CD4-positive, CD25-positive, alpha-beta regulatory T cell (primary cell): ENCODE measurements around the gene ADAM19. TPM values are rescaled to one million over a fixed set of nuclear protein-coding genes. Genes with fewer than 3 reads are reported as not detected.

ENCODE experiments used
- ATAC-seq, 2 donors: fragments of 150-1000 bp; cut with Tn5 transposase; one replicate each; pipeline ENCODE4 v1.10.0; 2021; ENCODE audit warnings: low read depth in 2 of 2, moderate number of reproducible peaks in 2 of 2, moderate library complexity in 1 of 2
- DNase-seq, 3 donors: peaks; one replicate each; pipeline versions ENCODE4 v3.0.0 to v3.0.0-alpha.2; 2012 to 2022; ENCODE audit warnings: mixed read lengths in 1 of 3
- H3K27ac ChIP-seq: one replicate; pipeline ENCODE4 v1.7.0; 2013; ENCODE audit warnings: mild to moderate bottlenecking, low read length; ENCODE audit not compliant: insufficient read depth, poor library complexity, severe bottlenecking
- H3K27me3 ChIP-seq: one replicate; pipeline ENCODE4 v1.7.0; 2013; ENCODE audit warnings: low read length; ENCODE audit not compliant: control insufficient read depth, insufficient read depth
- H3K36me3 ChIP-seq: one replicate; pipeline ENCODE4 v1.7.0; 2013; ENCODE audit warnings: mild to moderate bottlenecking, low read length, moderate library complexity; ENCODE audit not compliant: control insufficient read depth, insufficient read depth
- H3K4me1 ChIP-seq: 2 replicates; pipeline ENCODE4 v1.7.0; 2013; ENCODE audit warnings: mild to moderate bottlenecking, low read length; ENCODE audit not compliant: insufficient read depth, control insufficient read depth, poor library complexity, severe bottlenecking
- H3K4me3 ChIP-seq: one replicate; pipeline ENCODE4 v1.7.0; 2013; ENCODE audit warnings: low read depth, mild to moderate bottlenecking, low read length, moderate library complexity
- H3K9me3 ChIP-seq, 2 experiments: 1 replicate in 1 of 2; 2 replicates in 1 of 2; pipeline ENCODE4 v1.7.0; 2013; ENCODE audit warnings: low read length in 2 of 2, mild to moderate bottlenecking in 1 of 2, moderate library complexity in 1 of 2; ENCODE audit not compliant: control insufficient read depth in 2 of 2
- H3K27ac Mint-ChIP-seq, 3 donors: one replicate each; pipeline ENCODE4 v1.8.0; 2020 to 2022; ENCODE audit warnings: mild to moderate bottlenecking in 3 of 3, mixed read lengths in 3 of 3, moderate library complexity in 2 of 3
- H3K27me3 Mint-ChIP-seq: one replicate; pipeline ENCODE4 v1.8.0; 2022; ENCODE audit warnings: mild to moderate bottlenecking, mixed read lengths
- H3K36me3 Mint-ChIP-seq: one replicate; pipeline ENCODE4 v1.8.0; 2020; ENCODE audit warnings: mixed read lengths
- H3K4me1 Mint-ChIP-seq, 4 donors: one replicate each; pipeline ENCODE4 v1.8.0; 2020 to 2022; ENCODE audit warnings: mixed read lengths in 4 of 4, mild to moderate bottlenecking in 1 of 4
- H3K4me3 Mint-ChIP-seq, 4 donors: one replicate each; pipeline ENCODE4 v1.8.0; 2020 to 2022; ENCODE audit warnings: mild to moderate bottlenecking in 4 of 4, mixed read lengths in 4 of 4, moderate library complexity in 3 of 4
- H3K9me3 Mint-ChIP-seq, 7 donors: one replicate each; pipeline ENCODE4 v1.8.0; 2020 to 2022; ENCODE audit warnings: mixed read lengths in 7 of 7, mild to moderate bottlenecking in 3 of 7, moderate library complexity in 2 of 7
- polyA plus RNA-seq, 4 donors: library from polyadenylated mRNA; unstranded; fragments of 300-500 nt; fragmentation: Illumina TruSeq; gene quantifications; one replicate each; pipeline ENCODE4 v1.2.3, GENCODE V29; 2021
- total RNA-seq: library from RNA; stranded (reverse); gene quantifications from one replicate; pipeline ENCODE4 v1.2.3, GENCODE V29; 2022

Gene ADAM19
- total and polyA plus RNA-seq, 5 donors from 2014 or later: 5.5 to 113 (median 9.1) TPM

DNA sequence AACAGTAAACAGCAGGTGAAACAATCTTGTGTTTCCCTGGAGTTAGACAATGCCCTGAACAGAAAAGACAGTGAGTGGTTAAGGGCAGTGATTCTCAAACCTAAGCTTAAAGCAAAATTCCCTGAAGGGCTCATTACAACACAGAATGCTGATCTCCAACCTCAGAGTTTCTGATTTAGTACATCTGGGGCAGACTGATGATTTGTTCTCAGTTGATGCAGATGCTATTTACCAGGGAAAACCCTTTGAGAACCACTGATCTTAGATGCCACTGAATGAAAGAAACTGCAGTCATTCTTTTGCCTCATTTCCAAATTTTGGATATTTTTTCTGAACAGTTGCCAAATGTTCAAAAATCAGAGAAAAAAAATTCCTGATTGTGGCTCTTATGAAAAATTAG is 18.7 kb upstream of the ADAM19 start:
- no peak overlapping the region for H3K4me3 Mint-ChIP-seq
- H3K27ac ChIP-seq: no peak overlapping the region
- peaks cover 53% of the 10 kb centered on the region for H3K4me1 ChIP-seq
- H3K4me1 Mint-ChIP-seq: peaks cover 40 to 75% (median 61%) of the 10 kb centered on the region in 4 donors
- ATAC-seq (no peak), DNase-seq (no peak)
- peaks cover 6% of the 10 kb centered on the region for H3K36me3 Mint-ChIP-seq
- no peaks in the 10 kb centered on the region for H3K9me3 ChIP-seq
- H3K27me3 Mint-ChIP-seq: peaks cover 5% of the 10 kb centered on the region
- no peaks in the 10 kb centered on the region for H3K27me3 ChIP-seq
- peak overlapping the region in 2 of 3 donors; percentile 22 to 80 for H3K27ac Mint-ChIP-seq
- peaks cover 0 to 3% (median 1%) of the 10 kb centered on the region in 7 donors for H3K9me3 Mint-ChIP-seq
- H3K36me3 ChIP-seq: no peaks in the 10 kb centered on the region
- H3K4me3 ChIP-seq: no peak overlapping the region

DNA sequence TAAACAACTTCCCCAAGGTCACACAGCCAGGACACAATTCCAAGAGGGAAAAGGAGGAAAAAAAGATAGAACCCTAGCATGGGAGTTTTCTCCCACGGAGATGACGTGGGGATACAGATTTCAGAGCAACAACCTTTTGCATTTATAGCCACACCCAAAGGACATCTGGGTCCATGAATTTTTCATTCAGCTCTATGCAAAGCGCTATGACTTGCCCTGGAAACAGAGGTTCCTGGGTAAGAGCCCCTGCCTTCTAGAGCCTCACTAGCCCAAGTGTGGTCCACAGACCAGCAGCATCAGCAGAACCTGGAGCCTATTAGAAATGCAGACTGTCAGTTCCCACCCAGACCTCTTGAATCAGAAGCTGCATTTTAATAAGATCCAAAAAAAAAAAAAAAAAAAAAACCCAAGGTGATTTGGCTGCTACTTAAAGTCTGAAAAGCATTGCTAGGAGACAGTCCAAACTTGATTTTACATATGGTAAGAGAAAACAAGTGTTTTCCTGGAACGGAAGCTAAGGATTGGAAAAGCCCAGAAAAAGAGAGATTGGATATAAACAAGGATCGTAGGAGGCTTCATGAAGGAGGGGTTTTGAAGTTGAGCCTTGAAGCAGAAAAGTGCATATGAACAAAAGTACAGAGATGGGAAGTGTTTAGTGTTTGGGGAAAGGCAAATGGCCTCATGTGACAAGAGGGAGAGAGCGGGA is 17.6 kb upstream of the ADAM19 start:
- Mint-ChIP-seq H3K9me3 (peaks cover 0 to 3% (median 0%) of the 10 kb centered on the region in 7 donors), H3K27me3 (peaks cover 5% of the 10 kb centered on the region), H3K27ac (peak overlapping the region; percentile 79 to 96 (median 80)), H3K36me3 (peaks cover 6% of the 10 kb centered on the region), H3K4me1 (peaks cover 33 to 65% (median 53%) of the 10 kb centered on the region in 4 donors), H3K4me3 (peak overlapping the region; percentile 61 to 87 (median 72))
- Histone ChIP-seq H3K27me3 (no peaks in the 10 kb centered on the region), H3K36me3 (no peaks in the 10 kb centered on the region), H3K27ac (peak overlapping the region; percentile 41), H3K9me3 (no peaks in the 10 kb centered on the region), H3K4me1 (peaks cover 46% of the 10 kb centered on the region), H3K4me3 (peak overlapping the region; percentile 21)
- no peak for ATAC-seq
- DNase-seq: no peak

DNA sequence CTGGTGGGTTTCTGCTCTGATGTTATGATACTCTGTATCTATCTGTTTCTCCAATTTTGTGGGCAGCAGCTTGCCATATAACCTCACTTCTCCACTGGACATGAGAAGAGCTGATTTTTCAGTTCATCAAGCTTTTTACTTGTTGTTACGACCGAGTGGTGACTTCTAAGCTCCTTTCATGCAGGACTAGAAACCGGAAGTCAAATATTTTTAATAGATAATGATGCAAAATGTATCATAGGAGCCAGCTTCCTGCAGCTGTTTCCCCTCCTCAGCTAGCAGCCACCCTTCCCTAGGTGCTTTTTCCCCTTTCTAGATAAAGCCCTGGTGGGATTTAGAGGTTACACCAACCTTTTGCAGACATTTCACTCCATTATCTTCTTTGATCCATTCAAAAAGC is 17.0 kb upstream of the ADAM19 start:
- Histone ChIP-seq H3K9me3 (no peaks in the 10 kb centered on the region), H3K36me3 (no peaks in the 10 kb centered on the region), H3K4me1 (peaks cover 44% of the 10 kb centered on the region), H3K27ac (peak overlapping the region; percentile 41), H3K4me3 (peak overlapping the region; percentile 21), H3K27me3 (no peaks in the 10 kb centered on the region)
- Mint-ChIP-seq H3K4me3 (peak overlapping the region; percentile 59 to 80 (median 70)), H3K4me1 (peaks cover 32 to 60% (median 49%) of the 10 kb centered on the region in 4 donors), H3K27ac (peak overlapping the region; percentile 31 to 66 (median 63)), H3K9me3 (peaks cover 0 to 3% (median 0%) of the 10 kb centered on the region in 7 donors), H3K27me3 (peaks cover 5% of the 10 kb centered on the region), H3K36me3 (peaks cover 6% of the 10 kb centered on the region)
- no peak for ATAC-seq
- DNase-seq: peak in 1 of 3 donors; percentile 63

DNA sequence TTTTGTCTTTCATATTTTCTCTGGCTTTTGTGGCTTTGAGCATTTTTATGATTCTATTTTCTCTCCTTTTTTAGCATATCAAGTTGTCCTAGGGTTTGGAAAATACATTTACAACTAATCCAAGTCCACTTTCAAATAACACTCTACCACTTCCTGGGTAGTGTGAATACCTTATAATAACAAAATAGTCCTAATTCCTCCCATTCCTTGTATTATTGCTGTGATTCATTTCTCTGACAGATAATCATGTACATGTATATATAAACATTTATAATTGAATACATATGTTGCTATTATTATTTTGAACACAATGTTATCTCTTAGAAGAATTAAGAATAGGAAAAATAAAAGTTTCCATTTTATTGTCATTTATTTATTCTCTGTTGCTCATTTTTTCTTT is 14.9 kb upstream of the ADAM19 start:
- Mint-ChIP-seq H3K4me3 (peak overlapping the region in 1 of 4 donors; percentile 13), H3K36me3 (peaks cover 6% of the 10 kb centered on the region), H3K9me3 (peaks cover 0 to 4% (median 1%) of the 10 kb centered on the region in 7 donors), H3K4me1 (peaks cover 25 to 39% (median 32%) of the 10 kb centered on the region in 4 donors), H3K27me3 (peaks cover 5% of the 10 kb centered on the region), H3K27ac (peak overlapping the region in 1 of 3 donors; percentile 53)
- Histone ChIP-seq H3K36me3 (no peaks in the 10 kb centered on the region), H3K27me3 (no peaks in the 10 kb centered on the region), H3K9me3 (no peaks in the 10 kb centered on the region), H3K27ac (no peak overlapping the region), H3K4me3 (no peak overlapping the region), H3K4me1 (peaks cover 25% of the 10 kb centered on the region)
- ATAC-seq (no peak), DNase-seq (no peak)

DNA sequence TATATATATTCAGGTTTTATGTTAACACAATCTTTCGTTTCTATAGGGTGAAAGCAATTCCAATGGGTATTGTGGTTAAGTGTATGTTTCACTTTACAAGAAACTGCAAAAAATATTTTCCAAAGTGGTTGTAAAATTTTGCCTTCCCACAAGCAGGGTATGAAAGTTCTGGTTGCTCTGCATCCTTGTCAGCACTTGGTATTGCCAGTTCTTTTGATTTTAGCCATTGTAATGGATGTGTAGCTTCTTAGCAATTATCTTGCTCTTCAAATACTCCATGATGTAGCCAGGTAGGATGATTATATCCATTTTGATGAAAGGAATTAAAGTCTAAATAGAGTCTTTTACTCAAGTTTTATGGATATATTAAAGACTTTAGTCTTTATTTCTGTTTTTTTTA is 9.1 kb upstream of the ADAM19 start:
- peaks cover 0 to 2% (median under 1%) of the 10 kb centered on the region in 4 donors for H3K4me1 Mint-ChIP-seq

DNA sequence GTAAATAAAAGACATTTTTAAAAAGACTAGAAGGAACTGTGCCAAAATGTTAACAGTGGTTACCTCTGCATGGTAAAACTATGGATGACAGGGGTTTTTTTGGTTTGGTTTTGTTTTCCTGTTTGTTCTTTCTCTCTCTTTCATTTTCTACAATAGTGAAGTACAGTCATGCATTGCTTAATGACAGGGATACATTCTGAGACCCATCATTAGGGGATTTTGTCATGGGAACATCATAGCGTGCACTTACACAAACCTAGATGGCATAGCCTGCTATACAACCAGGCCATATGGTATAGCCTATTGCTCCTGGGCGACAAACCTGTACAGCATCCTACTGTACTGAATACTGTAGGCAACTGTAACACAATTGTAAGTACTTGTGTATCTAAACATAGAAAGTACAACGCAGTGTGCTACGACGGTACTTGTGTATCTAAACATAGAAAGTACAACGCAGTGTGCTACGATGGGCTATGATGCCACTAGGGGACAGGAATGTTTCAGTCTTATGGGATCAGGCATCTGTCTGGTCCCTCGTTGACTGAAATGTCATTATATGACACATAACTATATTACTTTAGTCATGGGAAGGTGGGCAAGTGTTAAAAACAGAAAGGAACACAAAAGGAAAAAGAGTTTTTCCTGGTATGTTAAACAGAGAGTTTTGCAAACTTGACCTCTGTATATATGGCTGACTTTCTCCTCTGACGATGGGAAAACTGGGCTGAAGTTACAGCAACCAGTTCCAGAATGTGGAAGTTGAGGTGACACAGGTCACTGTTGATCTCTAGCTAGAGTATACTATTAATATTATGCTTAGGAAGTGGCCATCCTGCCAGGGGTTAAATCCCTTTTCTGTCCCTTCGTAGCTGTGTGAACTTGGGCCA is 7.4 kb upstream of the ADAM19 start:
- H3K9me3 ChIP-seq: no peaks in the 10 kb centered on the region
- Mint-ChIP-seq H3K4me1 (peaks cover 0 to 7% (median 4%) of the 10 kb centered on the region in 4 donors), H3K27me3 (peaks cover 5% of the 10 kb centered on the region), H3K4me3 (no peak overlapping the region), H3K27ac (no peak overlapping the region), H3K9me3 (peaks cover 0 to 3% (median 0%) of the 10 kb centered on the region in 7 donors), H3K36me3 (no peaks in the 10 kb centered on the region)
- no peaks in the 10 kb centered on the region for H3K36me3 ChIP-seq
- no peak overlapping the region for H3K27ac ChIP-seq
- H3K4me3 ChIP-seq: no peak overlapping the region
- DNase-seq: no peak
- ATAC-seq: no peak
- H3K4me1 ChIP-seq: no peaks in the 10 kb centered on the region
- H3K27me3 ChIP-seq: no peaks in the 10 kb centered on the region

More for the DNA sequence above, 9.1 kb upstream of the ADAM19 start:
- ATAC-seq (no peak), DNase-seq (no peak)
- Histone ChIP-seq H3K27me3 (no peaks in the 10 kb centered on the region), H3K27ac (no peak overlapping the region), H3K9me3 (no peaks in the 10 kb centered on the region), H3K36me3 (no peaks in the 10 kb centered on the region), H3K4me1 (no peaks in the 10 kb centered on the region), H3K4me3 (no peak overlapping the region)
- no peaks in the 10 kb centered on the region for H3K36me3 Mint-ChIP-seq
- H3K27ac Mint-ChIP-seq: no peak overlapping the region
- no peak overlapping the region for H3K4me3 Mint-ChIP-seq
- peaks cover 0 to 3% (median 0%) of the 10 kb centered on the region in 7 donors for H3K9me3 Mint-ChIP-seq
- no peaks in the 10 kb centered on the region for H3K27me3 Mint-ChIP-seq

DNA sequence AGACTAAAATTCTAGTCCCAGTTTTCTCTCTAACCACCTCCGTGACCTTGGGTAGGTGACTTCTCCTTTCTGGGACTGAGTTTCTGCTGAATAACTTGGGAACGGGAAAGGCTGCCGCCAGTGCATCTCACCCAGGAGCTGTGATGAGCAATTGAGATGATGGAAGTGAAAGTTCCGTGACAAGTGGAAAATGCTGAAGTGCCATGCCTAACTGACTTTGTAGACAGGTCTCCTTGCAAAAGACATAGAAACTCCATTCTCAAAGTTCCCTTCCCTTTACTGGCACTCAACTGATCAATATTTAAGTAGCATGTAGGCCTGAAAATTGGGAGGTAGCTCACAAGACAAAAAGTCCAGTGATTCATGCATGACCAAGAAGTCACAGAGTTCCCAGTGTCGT is 6.3 kb upstream of the ADAM19 start:
- H3K36me3 Mint-ChIP-seq: no peaks in the 10 kb centered on the region
- no peak for ATAC-seq
- no peaks in the 10 kb centered on the region for H3K4me1 ChIP-seq

More for the DNA sequence above, 6.3 kb upstream of the ADAM19 start:
- H3K27ac ChIP-seq: no peak overlapping the region
- Mint-ChIP-seq H3K27ac (no peak overlapping the region), H3K4me3 (no peak overlapping the region), H3K27me3 (peaks cover 5% of the 10 kb centered on the region), H3K9me3 (peaks cover 0 to 3% (median 0%) of the 10 kb centered on the region in 7 donors), H3K4me1 (peaks cover 0 to 7% (median 3%) of the 10 kb centered on the region in 4 donors)
- no peaks in the 10 kb centered on the region for H3K36me3 ChIP-seq
- H3K9me3 ChIP-seq: no peaks in the 10 kb centered on the region
- H3K4me3 ChIP-seq: no peak overlapping the region
- H3K27me3 ChIP-seq: no peaks in the 10 kb centered on the region
- no peak for DNase-seq
